Measurements from ENCODE around the gene BIRC3. TPM values are rescaled to one million over a fixed set of nuclear protein-coding genes. Genes with fewer than 3 reads are reported as not detected.

BIRC3 gene
- polyA plus RNA-seq (2011; rRNA removed) (2.8 and 3.5 TPM in 2 replicates), polyA minus RNA-seq (2011; rRNA and poly(A)+ RNA removed) (0.78 and 2.1 TPM in 2 replicates)

DNA sequence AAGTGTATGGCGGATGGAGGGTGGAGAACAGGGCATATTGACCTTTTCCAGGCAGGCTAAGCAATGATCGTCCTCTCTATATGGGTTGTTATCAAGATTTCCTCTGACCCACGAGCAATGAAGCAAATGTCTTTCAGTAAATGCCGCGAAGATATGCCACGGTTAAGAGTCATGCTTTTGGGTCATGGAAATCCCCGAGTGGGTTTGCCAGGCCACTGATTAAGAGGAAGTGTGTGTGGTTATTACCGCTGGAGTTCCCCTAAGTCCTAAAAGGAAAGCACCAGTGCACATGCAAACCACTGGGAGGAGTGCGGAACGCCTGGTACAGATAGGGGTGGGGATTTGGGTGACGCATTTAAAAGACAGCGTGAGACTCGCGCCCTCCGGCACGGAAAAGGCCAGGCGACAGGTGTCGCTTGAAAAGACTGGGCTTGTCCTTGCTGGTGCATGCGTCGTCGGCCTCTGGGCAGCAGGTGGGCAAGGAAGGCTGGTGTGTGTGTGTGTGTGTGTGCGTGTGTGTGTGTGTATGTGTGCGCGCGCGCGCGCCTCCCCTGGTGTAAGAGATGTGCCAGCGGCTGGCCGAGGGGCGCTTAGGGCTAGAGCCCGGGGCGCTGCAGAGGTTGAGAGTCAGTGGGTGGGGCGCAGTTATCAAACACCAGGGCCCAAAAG, at the start of gene BIRC3:
TSS of gene BIRC3 (plus strand) at position 386 of the 669 bp plus-strand sequence. CDS start 7,026 bp downstream, outside the sequence.
- ChIA-PET POLR2A (no interaction called here), CTCF (interaction anchor here (1.4 kb wide), 1 partner anchor 27 kb away, joined by 4 read pairs; no protein-coding TSS in a partner anchor)
- Histone ChIP-seq H3K27ac (ENCODE audit: low read depth, low read length) (peak within 1 kb of the TSS; percentile 54), H3K4me3 (ENCODE audit: low read depth, low read length) (peak within 1 kb of the TSS; percentile 74), H3K9me3 (ENCODE audit: control insufficient read depth, insufficient read depth, low read length) (no peaks in the 10 kb centered on the region), H3K27me3 (ENCODE audit: control insufficient read depth, insufficient read depth, low read length) (no peaks in the 10 kb centered on the region)
- DNase-seq (ENCODE audit: low read depth, low spot score) = peak; percentile 80
- TF ChIP-seq CTCF (IDR thresholded peaks at IDR 0.05; ENCODE audit: low read depth, low read length) = peak; percentile 44

DNA sequence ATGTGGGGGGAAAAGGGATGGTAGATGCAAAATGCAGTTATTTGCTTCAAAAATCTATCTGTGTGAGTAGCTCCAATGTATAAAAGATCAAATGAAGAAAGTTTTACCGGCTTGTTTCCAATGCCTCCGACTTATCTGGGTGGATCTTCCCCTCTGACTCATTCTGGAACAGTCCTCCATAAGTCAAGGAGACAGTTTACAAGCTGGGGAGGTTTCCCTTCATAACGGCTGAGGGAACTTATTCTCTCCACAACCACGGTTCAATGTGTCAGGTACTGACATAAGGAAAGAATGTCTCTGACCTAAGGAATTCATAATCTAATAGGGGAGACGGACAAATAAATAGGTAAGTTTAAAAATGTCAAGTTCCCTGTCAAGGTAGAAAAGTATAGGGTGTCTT, 49.7 kb upstream of the BIRC3 start:
- ChIA-PET CTCF (interaction anchor here (1.9 to 2.7 kb wide), 2 partner anchors 12 to 22 kb away, joined by 7 to 14 read pairs; no protein-coding TSS in a partner anchor), POLR2A (interaction anchor here (0.6 to 0.9 kb wide), 2 partner anchors 81 to 153 kb away, joined by 3 to 4 read pairs; no protein-coding TSS in a partner anchor)
- Histone ChIP-seq H3K27me3 (ENCODE audit: control insufficient read depth, insufficient read depth, low read length) (no peaks in the 10 kb centered on the region), H3K4me3 (ENCODE audit: low read depth, low read length) (peak overlapping the region; percentile 62), H3K27ac (ENCODE audit: low read depth, low read length) (peak overlapping the region; percentile 57), H3K9me3 (ENCODE audit: control insufficient read depth, insufficient read depth, low read length) (no peaks in the 10 kb centered on the region; the same call in 1 of the 2 replicates)
- DNase-seq (ENCODE audit: low read depth, low spot score) = no peak
- TF ChIP-seq CTCF (IDR thresholded peaks at IDR 0.05; ENCODE audit: low read depth, low read length) = no peak

- DNase-seq (ENCODE audit: low read depth, low spot score) = no peak
- Histone ChIP-seq H3K27me3 (ENCODE audit: control insufficient read depth, insufficient read depth, low read length) (no peaks in the 10 kb centered on the region), H3K9me3 (ENCODE audit: control insufficient read depth, insufficient read depth, low read length) (no peaks in the 10 kb centered on the region; the same call in 1 of the 2 replicates), H3K27ac (ENCODE audit: low read depth, low read length) (peak overlapping the region; percentile 57), H3K4me3 (ENCODE audit: low read depth, low read length) (peak overlapping the region; percentile 62)
- POLR2A ChIA-PET = interaction anchor here (0.9 kb wide), 2 partner anchors 150 to 153 kb away, joined by 3 read pairs; no protein-coding TSS in a partner anchor
- TF ChIP-seq CTCF (IDR thresholded peaks at IDR 0.05; ENCODE audit: low read depth, low read length) = peak; percentile 38
- CTCF ChIA-PET = interaction anchor here (0.7 to 2.7 kb wide), 12 partner anchors 12 to 398 kb away, joined by 3 to 14 read pairs (median 3); no protein-coding TSS in a partner anchor
Observed at GRCh38 chr11:102268083-102268984, 49.0 kb upstream of the BIRC3 start.

DNA sequence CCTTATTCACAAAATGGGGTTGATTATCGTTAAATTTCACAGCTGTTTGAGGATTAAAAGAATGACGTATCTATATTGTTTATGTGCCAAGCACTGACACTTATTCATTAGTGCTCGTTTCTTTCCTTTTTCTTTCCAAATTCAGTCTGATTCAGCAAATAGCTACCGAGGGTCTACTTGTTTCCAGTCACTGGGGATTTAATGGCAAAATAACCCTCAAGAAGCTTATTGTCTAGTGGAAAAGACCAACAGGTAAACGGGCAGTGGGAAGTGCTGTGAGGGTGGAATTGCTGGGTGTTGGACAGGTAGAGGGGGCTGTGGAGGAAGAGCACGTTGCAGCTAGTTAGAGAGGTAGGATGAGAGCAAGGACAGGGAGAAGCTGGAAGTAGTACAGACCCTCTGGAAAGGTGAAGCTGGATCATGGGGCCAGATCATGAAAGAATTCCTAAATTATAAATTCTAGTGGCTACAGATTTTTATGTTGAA, 48.3 kb upstream of the BIRC3 start:
- TF ChIP-seq CTCF (IDR thresholded peaks at IDR 0.05; ENCODE audit: low read depth, low read length) = no peak
- Histone ChIP-seq H3K9me3 (ENCODE audit: control insufficient read depth, insufficient read depth, low read length) (no peaks in the 10 kb centered on the region; the same call in 1 of the 2 replicates), H3K4me3 (ENCODE audit: low read depth, low read length) (peak overlapping the region; percentile 62), H3K27ac (ENCODE audit: low read depth, low read length) (no peak overlapping the region), H3K27me3 (ENCODE audit: control insufficient read depth, insufficient read depth, low read length) (no peaks in the 10 kb centered on the region)
- ChIA-PET POLR2A (interaction anchor here (0.9 kb wide), 1 partner anchor 151 kb away, joined by 3 read pairs; no protein-coding TSS in a partner anchor), CTCF (interaction anchor here (0.6 to 2.7 kb wide), 14 partner anchors 11 to 397 kb away, joined by 3 to 14 read pairs (median 3); no protein-coding TSS in a partner anchor)
- DNase-seq (ENCODE audit: low read depth, low spot score) = no peak

All from AG04450 (cell line).